Fibroblast of skin of left quadriceps (primary cell): ENCODE data around the gene B3GALT4.
"Not testable (repeated sequence)": the region's sequence is repeated elsewhere in the genome, so short reads cannot be mapped to it uniquely, and the experiment has no call there.

ENCODE experiments used
- DNase-seq, 2 experiments: peaks; one replicate each; pipeline ENCODE4 v3.0.0-alpha.2; 2013; ENCODE audit warnings: low read depth in 2 of 2

Gene B3GALT4

DNA sequence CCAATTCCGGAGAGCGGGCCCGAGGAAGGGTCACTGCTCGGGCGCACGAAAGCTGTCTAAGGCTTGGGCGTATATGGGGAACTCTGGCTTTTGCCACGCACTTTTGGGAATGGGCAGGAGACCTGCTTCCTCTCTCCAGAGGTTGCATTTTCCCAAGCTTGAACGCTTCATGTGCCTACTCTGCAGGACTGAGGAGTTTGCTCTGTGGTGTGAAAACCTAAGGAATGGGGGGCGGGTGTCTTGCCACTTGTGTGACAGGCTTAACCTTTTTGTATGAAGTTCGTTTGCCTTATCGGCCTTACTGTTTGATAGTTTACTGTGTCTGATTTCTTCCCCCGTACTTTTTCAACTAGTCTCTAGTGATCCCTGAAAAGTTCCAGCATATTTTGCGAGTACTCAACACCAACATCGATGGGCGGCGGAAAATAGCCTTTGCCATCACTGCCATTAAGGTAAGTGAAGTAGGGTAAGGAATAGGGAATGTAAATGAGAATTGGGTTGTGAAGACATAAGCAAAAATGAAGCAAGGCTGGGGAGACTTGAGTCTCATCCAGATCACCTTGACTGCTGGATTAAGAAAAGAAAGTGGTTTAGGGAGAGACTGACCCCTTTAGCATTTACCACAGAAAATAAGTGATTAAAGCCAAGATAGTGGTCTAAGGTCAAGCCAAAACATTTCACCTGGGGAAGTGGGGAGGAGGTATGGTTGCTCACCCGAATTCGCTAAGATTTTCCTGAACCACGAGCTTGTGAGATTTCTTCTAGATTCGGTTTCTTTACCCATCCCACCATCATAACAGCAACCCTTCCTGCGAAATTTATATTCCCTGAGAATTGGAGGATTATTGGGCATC, 4.4 kb upstream of the B3GALT4 start:
- DNase-seq, result no peak

- DNase-seq, result no peak
Observed at GRCh38 chr6:33273129-33273923, 3.6 kb upstream of the B3GALT4 start.

DNA sequence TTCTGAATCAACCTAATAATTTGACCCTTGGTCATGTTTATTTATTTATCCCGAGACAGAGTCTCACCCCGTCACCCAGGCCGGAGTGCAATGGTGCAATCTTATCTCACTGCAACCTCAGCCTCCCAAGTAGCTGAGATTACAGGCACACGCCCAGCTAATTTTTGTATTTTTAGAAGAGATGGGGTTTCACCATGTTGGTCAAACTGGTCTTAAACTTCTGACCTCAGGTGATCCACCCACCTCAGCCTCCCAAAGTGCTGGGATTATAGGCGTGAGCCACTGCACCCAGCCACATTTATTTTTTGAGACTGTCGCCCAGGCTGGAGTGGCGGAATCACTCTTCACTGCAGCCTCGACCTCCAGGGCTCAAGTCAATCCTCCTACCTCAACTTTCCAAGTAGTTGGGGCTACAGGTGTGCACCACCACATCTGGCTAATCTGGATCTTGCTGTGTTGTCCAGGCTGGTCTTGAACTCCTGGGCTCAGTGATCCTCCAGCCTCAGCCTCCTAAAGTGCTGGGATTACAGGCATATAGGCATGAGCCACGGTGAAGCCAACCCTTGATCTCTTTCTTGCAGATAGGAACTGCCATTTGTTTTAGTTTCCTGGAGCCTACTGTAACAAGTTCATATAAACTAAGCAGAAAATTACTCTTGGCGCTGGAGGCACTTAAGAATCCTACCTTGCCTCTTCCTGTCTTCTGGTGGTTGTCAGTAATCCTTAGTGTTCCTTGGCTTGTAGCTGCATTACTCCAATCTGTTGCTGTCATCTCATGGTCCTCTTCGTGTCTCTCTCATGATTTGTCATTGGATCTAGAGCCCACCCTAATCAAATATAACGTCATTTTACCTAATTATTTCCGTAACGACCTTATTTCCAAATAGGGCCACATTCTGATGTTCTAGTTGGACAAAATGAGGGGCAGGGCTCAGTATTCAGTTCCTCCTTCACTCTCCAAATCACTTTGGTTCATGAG, 2.7 kb upstream of the B3GALT4 start:
- no peak for DNase-seq

DNA sequence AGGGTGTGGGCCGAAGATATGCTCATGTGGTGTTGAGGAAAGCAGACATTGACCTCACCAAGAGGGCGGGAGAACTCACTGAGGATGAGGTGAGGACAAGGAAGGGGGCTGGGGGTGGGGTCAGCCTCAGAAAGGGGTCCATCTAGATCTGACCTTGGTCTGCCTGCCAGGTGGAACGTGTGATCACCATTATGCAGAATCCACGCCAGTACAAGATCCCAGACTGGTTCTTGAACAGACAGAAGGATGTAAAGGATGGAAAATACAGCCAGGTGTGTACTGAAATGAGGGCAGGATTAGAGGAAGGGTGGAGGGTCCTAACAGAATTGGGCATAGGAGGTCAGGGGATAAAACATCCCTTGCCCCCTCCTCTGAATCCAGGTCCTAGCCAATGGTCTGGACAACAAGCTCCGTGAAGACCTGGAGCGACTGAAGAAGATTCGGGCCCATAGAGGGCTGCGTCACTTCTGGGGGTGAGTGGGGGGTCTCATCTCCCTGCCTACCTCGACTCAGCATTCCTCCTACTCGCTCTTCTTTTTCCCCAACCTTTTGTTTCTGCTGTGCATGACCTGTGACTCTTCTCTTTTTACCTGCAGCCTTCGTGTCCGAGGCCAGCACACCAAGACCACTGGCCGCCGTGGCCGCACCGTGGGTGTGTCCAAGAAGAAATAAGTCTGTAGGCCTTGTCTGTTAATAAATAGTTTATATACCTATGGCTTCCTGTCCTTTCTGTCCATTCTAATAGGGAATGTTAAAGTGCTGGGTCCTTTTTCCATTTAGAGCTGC, 935 bp upstream of the B3GALT4 start:
- DNase-seq, result not testable (repeated sequence)

GRCh38 chr6:33276581-33276863, 401 bp upstream of the B3GALT4 start:
- no peak for DNase-seq

DNA sequence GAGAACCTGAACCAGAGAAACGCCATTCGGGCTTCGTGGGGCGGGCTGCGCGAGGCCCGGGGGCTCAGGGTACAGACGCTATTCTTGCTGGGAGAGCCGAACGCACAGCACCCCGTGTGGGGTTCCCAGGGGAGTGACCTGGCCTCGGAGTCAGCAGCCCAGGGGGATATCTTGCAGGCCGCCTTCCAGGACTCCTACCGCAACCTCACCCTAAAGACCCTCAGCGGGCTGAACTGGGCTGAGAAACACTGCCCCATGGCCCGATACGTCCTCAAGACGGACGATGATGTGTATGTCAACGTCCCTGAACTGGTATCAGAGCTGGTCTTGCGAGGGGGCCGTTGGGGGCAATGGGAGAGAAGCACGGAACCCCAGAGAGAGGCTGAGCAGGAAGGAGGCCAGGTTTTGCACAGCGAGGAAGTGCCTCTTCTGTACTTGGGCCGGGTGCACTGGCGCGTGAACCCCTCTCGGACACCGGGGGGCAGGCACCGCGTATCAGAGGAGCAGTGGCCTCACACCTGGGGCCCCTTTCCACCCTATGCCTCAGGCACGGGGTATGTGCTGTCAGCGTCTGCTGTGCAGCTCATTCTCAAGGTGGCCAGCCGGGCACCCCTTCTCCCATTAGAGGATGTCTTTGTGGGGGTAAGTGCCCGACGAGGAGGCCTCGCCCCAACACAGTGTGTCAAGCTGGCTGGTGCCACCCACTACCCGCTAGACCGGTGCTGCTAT, 904 bp downstream of the B3GALT4 start:
- no peak for DNase-seq

GRCh38 chr6:33278392-33278741, 1.4 kb downstream of the B3GALT4 start:
- DNase-seq, result no peak

DNA sequence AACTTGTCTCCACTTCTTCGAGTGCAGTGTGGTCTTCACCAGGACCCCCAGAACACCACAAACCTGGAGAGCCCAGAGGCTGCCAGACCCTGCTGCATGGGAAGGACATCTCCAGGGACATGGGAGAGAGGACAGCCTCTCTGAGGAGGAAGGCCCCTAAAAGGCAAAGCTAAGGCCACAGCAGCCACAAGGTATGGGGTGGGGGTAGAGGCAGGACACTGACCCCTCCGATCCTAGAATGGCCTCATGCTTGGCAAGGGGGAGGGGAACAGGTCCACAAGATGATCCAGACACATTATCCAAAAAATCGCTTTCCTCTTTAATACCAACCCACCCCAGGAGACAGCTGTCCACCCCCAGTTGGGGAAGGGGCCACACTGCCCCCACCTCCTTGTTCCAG, 1.9 kb downstream of the B3GALT4 start:
- DNase-seq, result no peak

DNA sequence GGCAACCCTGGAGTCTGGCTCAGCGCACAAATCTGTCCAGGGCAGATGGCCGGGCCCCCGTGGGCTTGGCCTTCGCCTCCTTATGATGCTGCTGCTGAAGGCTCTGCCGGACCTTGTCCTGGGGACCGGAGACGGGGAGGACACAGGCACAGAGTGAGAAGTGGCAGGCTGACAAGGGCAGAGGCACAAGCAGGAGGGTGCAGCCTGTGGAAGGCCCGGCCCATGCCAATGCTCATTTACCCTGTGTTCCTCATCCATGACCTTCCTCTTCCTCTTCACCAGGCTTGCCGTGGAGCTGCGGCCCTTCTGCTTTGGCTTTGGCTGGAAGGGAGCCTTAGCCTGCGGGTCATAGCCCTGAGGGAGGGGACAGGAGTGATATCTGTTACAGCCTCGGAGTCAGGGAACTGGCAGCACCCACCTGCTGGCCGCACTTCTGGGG, 2.4 kb downstream of the B3GALT4 start:
- no peak for DNase-seq

GRCh38 chr6:33279971-33280511, 3.1 kb downstream of the B3GALT4 start:
- no peak for DNase-seq

DNA sequence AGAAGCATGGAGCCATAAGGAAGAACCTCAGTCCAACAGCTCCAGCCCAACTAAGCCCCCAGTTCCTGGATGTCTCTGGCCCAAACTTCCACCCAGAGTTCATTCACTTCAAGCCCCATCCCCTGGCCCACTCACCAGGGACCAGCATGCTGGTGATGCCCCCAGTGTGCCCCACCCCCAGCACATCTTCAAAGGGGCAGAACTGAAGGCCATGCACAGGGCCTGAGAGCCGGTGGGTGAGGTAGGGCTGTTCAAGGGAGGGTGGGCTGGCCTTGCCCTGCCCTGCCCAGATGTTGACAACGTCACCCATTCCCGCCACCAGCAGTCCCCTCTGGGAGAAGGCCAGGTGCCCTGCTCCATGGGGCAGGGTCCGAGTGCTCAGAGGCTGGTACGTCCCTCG, 3.6 kb downstream of the B3GALT4 start:
- no peak for DNase-seq

DNA sequence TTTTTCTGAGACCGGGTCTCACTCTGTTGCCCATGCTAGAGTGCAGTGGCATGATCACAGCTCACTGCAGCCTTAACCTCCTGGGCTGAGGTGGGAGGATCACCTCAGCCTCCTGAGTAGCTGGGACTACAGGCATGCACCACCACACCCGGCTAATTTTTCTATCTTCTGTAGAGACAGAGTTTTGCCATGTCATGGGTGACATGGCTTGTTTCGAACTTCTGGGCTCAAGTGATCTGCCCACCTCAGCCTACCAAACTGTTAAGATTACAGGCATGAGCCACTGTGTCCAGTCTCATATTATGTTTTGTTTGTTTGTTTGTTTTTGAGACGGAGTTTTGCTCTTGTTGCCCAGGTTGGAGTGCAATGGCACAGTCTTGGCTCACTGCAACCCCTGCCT, 8.3 kb downstream of the B3GALT4 start:
- not testable (repeated sequence) for DNase-seq

DNA sequence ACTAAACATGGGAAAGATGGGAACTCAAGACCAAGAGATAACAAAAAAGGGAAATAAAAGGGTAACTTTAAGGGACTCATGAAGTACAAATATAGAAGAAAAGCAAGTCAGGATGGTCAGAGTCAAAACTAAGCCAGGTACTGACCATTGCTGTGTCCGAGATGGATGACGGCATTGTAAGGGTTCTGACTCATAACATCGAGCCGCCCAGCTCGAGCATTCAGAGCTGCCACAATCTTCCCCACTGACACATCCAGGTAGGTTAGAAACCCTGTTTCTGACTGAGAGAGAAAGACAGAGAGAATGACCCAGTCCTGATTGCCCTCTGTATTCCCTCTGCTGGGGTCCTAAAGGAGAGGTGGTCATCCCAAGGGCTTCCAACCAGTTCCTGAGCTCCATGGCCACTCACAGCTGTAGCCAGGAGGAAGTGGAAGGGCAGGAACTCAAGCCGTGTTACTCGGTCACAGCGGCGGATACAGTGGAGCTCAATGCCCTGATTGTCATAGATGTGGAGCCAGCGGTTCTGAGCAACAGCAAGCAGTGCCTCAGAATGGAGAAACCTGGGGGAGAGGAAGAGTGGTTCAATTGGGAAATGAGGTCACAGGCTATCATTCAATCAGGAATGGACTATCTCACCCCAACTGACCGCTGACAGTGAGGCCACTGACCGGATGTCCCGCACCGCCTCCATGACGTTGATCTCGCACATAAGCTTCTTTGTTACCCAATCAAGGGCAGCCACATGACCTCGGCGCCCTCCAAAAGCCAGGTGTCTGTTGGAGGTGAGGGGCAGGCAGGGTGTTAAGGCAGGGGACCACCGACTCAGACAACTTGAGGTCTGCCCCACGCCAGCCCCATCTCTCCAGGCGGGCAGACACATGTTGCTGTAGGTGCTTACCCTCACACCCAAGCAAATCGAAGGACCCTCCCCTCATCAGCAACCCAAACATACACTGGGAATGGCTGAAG, 10.3 kb downstream of the B3GALT4 start:
- no peak for DNase-seq

GRCh38 chr6:33288141-33288920, 11.4 kb downstream of the B3GALT4 start:
- DNase-seq, result no peak

DNA sequence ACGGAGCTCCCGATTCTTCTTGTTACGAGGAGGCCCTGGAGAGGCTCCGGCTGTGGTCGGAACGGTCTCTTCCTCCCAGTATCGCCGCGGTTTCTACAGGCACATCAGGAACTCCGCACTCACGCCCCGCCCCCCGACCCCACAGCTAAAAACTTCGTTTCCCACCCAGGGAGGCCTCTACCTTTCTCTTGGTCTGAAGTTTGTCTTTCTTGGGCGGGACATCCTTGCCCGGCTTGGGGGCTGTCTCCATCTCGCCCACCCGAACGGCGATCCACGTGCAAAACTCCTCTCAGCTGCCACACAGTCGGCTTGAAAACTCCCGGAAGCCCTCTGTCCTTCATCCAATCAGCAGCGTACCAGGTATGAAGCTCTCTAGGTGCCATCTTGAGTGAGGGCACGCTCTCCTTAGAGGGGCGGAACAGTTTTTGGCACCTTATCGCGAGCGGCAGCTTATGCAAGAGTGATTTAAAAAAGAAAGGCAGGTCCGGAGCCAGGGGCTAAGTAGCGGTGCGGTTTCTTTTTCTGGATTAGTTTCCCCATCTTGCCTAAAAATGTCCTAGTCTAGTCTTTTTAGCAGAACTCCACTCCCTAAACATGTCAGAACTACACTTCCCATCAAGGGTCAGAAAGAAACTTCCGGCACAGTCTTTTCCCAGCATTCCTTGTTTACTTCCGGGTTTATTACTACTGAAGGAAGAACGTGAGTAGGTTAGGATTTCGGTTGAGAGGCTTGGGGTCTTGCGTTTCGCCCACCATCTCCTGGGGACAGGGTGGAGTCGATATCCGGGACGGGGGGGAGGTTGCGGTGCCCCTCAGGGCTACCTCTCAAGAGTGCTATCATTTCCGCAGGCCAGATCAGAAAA, 12.2 kb downstream of the B3GALT4 start, which contains the start of the genes PFDN6 and WDR46:
Gene PFDN6, plus strand, starts transcription at position 681 of the 863 bp plus-strand sequence. CDS start 256 bp downstream, outside the sequence.
Gene WDR46, minus strand, starts transcription at position 319 of the 863 bp plus-strand sequence. Its CDS starts 69 bp downstream, at position 250.
- peak; percentile 74 to 79 for DNase-seq

DNA sequence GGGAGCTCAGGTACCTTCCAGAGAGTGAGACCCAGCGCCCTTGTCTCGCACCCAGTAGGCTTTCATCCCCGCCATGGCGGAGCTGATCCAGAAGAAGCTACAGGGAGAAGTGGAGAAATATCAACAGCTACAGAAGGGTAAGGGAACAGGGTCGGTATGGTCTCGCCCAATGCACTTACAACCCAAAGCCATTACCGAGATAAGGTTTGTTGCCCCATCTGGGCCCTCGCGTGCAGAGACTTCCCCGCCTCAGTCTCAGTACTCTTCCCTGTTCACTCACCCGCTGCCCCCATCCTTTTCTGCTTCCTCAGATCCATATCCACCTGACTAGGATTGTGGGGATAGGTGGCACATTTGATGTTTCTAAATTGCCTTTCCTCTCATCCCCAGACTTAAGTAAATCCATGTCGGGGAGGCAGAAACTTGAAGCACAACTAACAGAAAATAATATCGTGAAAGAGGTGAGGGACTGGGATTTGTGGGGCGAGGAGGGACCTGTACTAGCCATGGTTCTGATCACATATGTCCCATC, 12.9 kb downstream of the B3GALT4 start:
- no peak for DNase-seq

- no peak for DNase-seq
Observed at GRCh38 chr6:33290459-33290858, 13.5 kb downstream of the B3GALT4 start.
